ENCODE data around the gene FABP3.
A peak's percentile ranks its signal among the peaks of the same experiment; 100 is the strongest.

FABP3 gene

GRCh38 chr1:31382379-31382989 lies 9.6 kb upstream of the FABP3 start:
- Histone ChIP-seq H3K9me3 (ENCODE audit: control insufficient read depth, insufficient read depth, low read length) (no peaks in the 10 kb centered on the region), H3K27me3 (ENCODE audit: control insufficient read depth, insufficient read depth, low read length) (no peaks in the 10 kb centered on the region), H3K27ac (ENCODE audit: low read length) (no peak overlapping the region), H3K36me3 (ENCODE audit: control insufficient read depth, insufficient read depth, low read length) (no peaks in the 10 kb centered on the region), H3K4me1 (ENCODE audit: control insufficient read depth, insufficient read depth, low read length) (no peaks in the 10 kb centered on the region; the same call in 1 of the 2 replicates), H3K4me3 (ENCODE audit: low read length) (no peak overlapping the region)
- WGBS (ENCODE audit: insufficient coverage, insufficient read length) = no CpG with 5 or more reads among the region's 3 CpGs
- no peak for DNase-seq (ENCODE audit: low read depth, low spot score)

- no peak overlapping the region for H3K4me3 ChIP-seq (ENCODE audit: low read length)
- DNase-seq (ENCODE audit: low read depth, low spot score) = no peak
- H3K27me3 ChIP-seq (ENCODE audit: control insufficient read depth, insufficient read depth, low read length) = no peaks in the 10 kb centered on the region
- no peak overlapping the region for H3K27ac ChIP-seq (ENCODE audit: low read length)
- peaks cover under 1% of the 10 kb centered on the region; the same call in 1 of the 2 replicates for H3K4me1 ChIP-seq (ENCODE audit: control insufficient read depth, insufficient read depth, low read length)
- no peaks in the 10 kb centered on the region for H3K9me3 ChIP-seq (ENCODE audit: control insufficient read depth, insufficient read depth, low read length)
- no CpG with 5 or more reads among the region's 6 CpGs for WGBS (ENCODE audit: insufficient coverage, insufficient read length)
- no peaks in the 10 kb centered on the region for H3K36me3 ChIP-seq (ENCODE audit: control insufficient read depth, insufficient read depth, low read length)
These were observed 8.8 kb upstream of the FABP3 start for GRCh38 chr1:31381394-31382294.

- Histone ChIP-seq H3K27me3 (ENCODE audit: control insufficient read depth, insufficient read depth, low read length) (no peaks in the 10 kb centered on the region), H3K4me3 (ENCODE audit: low read length) (no peak overlapping the region), H3K4me1 (ENCODE audit: control insufficient read depth, insufficient read depth, low read length) (peaks cover 2% of the 10 kb centered on the region; the same call in 1 of the 2 replicates), H3K27ac (ENCODE audit: low read length) (no peak overlapping the region), H3K36me3 (ENCODE audit: control insufficient read depth, insufficient read depth, low read length) (no peaks in the 10 kb centered on the region), H3K9me3 (ENCODE audit: control insufficient read depth, insufficient read depth, low read length) (no peaks in the 10 kb centered on the region)
- no peak for DNase-seq (ENCODE audit: low read depth, low spot score)
- WGBS (ENCODE audit: insufficient coverage, insufficient read length) = no CpG with 5 or more reads among the region's 3 CpGs
These were observed 7.3 kb upstream of the FABP3 start for GRCh38 chr1:31380181-31380580.

- H3K27ac ChIP-seq (ENCODE audit: low read length) = no peak overlapping the region
- DNase-seq (ENCODE audit: low read depth, low spot score) = no peak
- H3K36me3 ChIP-seq (ENCODE audit: control insufficient read depth, insufficient read depth, low read length) = no peaks in the 10 kb centered on the region
- H3K27me3 ChIP-seq (ENCODE audit: control insufficient read depth, insufficient read depth, low read length) = no peaks in the 10 kb centered on the region
- H3K9me3 ChIP-seq (ENCODE audit: control insufficient read depth, insufficient read depth, low read length) = no peaks in the 10 kb centered on the region
- no peak overlapping the region for H3K4me3 ChIP-seq (ENCODE audit: low read length)
- peaks cover 7% of the 10 kb centered on the region; the same call in 1 of the 2 replicates for H3K4me1 ChIP-seq (ENCODE audit: control insufficient read depth, insufficient read depth, low read length)
These were observed 5.1 kb upstream of the FABP3 start for GRCh38 chr1:31378001-31378400.

GRCh38 chr1:31377364-31377863 lies 4.5 kb upstream of the FABP3 start:
- no peak overlapping the region for H3K27ac ChIP-seq (ENCODE audit: low read length)
- H3K27me3 ChIP-seq (ENCODE audit: control insufficient read depth, insufficient read depth, low read length) = no peaks in the 10 kb centered on the region
- H3K9me3 ChIP-seq (ENCODE audit: control insufficient read depth, insufficient read depth, low read length) = no peaks in the 10 kb centered on the region
- peaks cover 10% of the 10 kb centered on the region for H3K4me1 ChIP-seq (ENCODE audit: control insufficient read depth, insufficient read depth, low read length)
- H3K36me3 ChIP-seq (ENCODE audit: control insufficient read depth, insufficient read depth, low read length) = no peaks in the 10 kb centered on the region
- no peak for DNase-seq (ENCODE audit: low read depth, low spot score)
- no peak overlapping the region for H3K4me3 ChIP-seq (ENCODE audit: low read length)
- no CpG with 5 or more reads among the region's 3 CpGs for WGBS (ENCODE audit: insufficient coverage, insufficient read length)

GRCh38 chr1:31376375-31377134 lies 3.7 kb upstream of the FABP3 start:
- no peak for DNase-seq (ENCODE audit: low read depth, low spot score)
- no peak overlapping the region for H3K27ac ChIP-seq (ENCODE audit: low read length)

GRCh38 chr1:31374511-31375196 lies 1.8 kb upstream of the FABP3 start:
- Histone ChIP-seq H3K4me3 (ENCODE audit: low read length) (no peak overlapping the region), H3K36me3 (ENCODE audit: control insufficient read depth, insufficient read depth, low read length) (no peaks in the 10 kb centered on the region), H3K4me1 (ENCODE audit: control insufficient read depth, insufficient read depth, low read length) (peaks cover 14% of the 10 kb centered on the region), H3K27ac (ENCODE audit: low read length) (no peak overlapping the region), H3K27me3 (ENCODE audit: control insufficient read depth, insufficient read depth, low read length) (no peaks in the 10 kb centered on the region), H3K9me3 (ENCODE audit: control insufficient read depth, insufficient read depth, low read length) (no peaks in the 10 kb centered on the region)
- WGBS (ENCODE audit: insufficient coverage, insufficient read length) = no CpG with 5 or more reads among the region's 7 CpGs
- no peak for DNase-seq (ENCODE audit: low read depth, low spot score)

More at GRCh38 chr1:31376375-31377134, 3.7 kb upstream of the FABP3 start:
- H3K4me1 ChIP-seq (ENCODE audit: control insufficient read depth, insufficient read depth, low read length) = peaks cover 14% of the 10 kb centered on the region
- no CpG with 5 or more reads among the region's 8 CpGs for WGBS (ENCODE audit: insufficient coverage, insufficient read length)
- no peak overlapping the region for H3K4me3 ChIP-seq (ENCODE audit: low read length)
- no peaks in the 10 kb centered on the region for H3K36me3 ChIP-seq (ENCODE audit: control insufficient read depth, insufficient read depth, low read length)
- H3K9me3 ChIP-seq (ENCODE audit: control insufficient read depth, insufficient read depth, low read length) = no peaks in the 10 kb centered on the region
- H3K27me3 ChIP-seq (ENCODE audit: control insufficient read depth, insufficient read depth, low read length) = no peaks in the 10 kb centered on the region

GRCh38 chr1:31373897-31374486 lies 1.1 kb upstream of the FABP3 start:
- H3K4me3 ChIP-seq (ENCODE audit: low read length) = no peak overlapping the region
- H3K27ac ChIP-seq (ENCODE audit: low read length) = no peak overlapping the region
- no peak for DNase-seq (ENCODE audit: low read depth, low spot score)
- no peaks in the 10 kb centered on the region for H3K27me3 ChIP-seq (ENCODE audit: control insufficient read depth, insufficient read depth, low read length)
- no peaks in the 10 kb centered on the region for H3K36me3 ChIP-seq (ENCODE audit: control insufficient read depth, insufficient read depth, low read length)
- H3K4me1 ChIP-seq (ENCODE audit: control insufficient read depth, insufficient read depth, low read length) = peaks cover 14% of the 10 kb centered on the region
- H3K9me3 ChIP-seq (ENCODE audit: control insufficient read depth, insufficient read depth, low read length) = no peaks in the 10 kb centered on the region
- WGBS (ENCODE audit: insufficient coverage, insufficient read length) = no CpG with 5 or more reads among the region's 11 CpGs

GRCh38 chr1:31372751-31373055 lies 173 bp downstream of the FABP3 start:
- H3K36me3 ChIP-seq (ENCODE audit: control insufficient read depth, insufficient read depth, low read length) = no peaks in the 10 kb centered on the region
- no peaks in the 10 kb centered on the region for H3K27me3 ChIP-seq (ENCODE audit: control insufficient read depth, insufficient read depth, low read length)
- peaks cover 14% of the 10 kb centered on the region for H3K4me1 ChIP-seq (ENCODE audit: control insufficient read depth, insufficient read depth, low read length)
- H3K9me3 ChIP-seq (ENCODE audit: control insufficient read depth, insufficient read depth, low read length) = no peaks in the 10 kb centered on the region
- no CpG with 5 or more reads among the region's 10 CpGs for WGBS (ENCODE audit: insufficient coverage, insufficient read length)
- H3K4me3 ChIP-seq (ENCODE audit: low read length) = peak overlapping the region; percentile 32; the same call in 1 of the 2 replicates
- no peak overlapping the region for H3K27ac ChIP-seq (ENCODE audit: low read length)
- no peak for DNase-seq (ENCODE audit: low read depth, low spot score)
